Endodermal cell (in vitro differentiated cells): ENCODE results near the gene CACNA2D1. TPM values are rescaled to one million over a fixed set of nuclear protein-coding genes. Genes with fewer than 3 reads are reported as not detected.

Experiments used
- DNase-seq: peaks from one replicate; pipeline ENCODE4 v3.0.0-alpha.2; 2017
- H3K27ac ChIP-seq: 2 replicates; pipeline ENCODE4 v1.5.1; 2013; ENCODE audit warnings: mild to moderate bottlenecking, low read depth, low read length, moderate library complexity
- H3K27me3 ChIP-seq: 2 replicates; pipeline ENCODE4 v1.6.1; 2013; ENCODE audit warnings: mild to moderate bottlenecking, low read length, moderate library complexity; ENCODE audit not compliant: insufficient read depth, control insufficient read depth, poor library complexity, severe bottlenecking
- H3K36me3 ChIP-seq: 2 replicates; pipeline ENCODE4 v1.7.0; 2013; ENCODE audit warnings: mild to moderate bottlenecking, low read length, moderate library complexity; ENCODE audit not compliant: control insufficient read depth, insufficient read depth
- H3K4me1 ChIP-seq: one replicate; pipeline ENCODE4 v1.7.0; 2013; ENCODE audit warnings: low read length; ENCODE audit not compliant: control insufficient read depth, insufficient read depth
- H3K4me3 ChIP-seq: 2 replicates; pipeline ENCODE4 v1.5.1; 2013; ENCODE audit warnings: mild to moderate bottlenecking, low read length, moderate library complexity
- H3K9ac ChIP-seq: 2 replicates; pipeline ENCODE4 v1.6.1; 2013; ENCODE audit warnings: mild to moderate bottlenecking, low read length, moderate library complexity; ENCODE audit not compliant: poor library complexity, severe bottlenecking; ENCODE audit errors: extremely low read depth
- H3K9me3 ChIP-seq: 2 replicates; pipeline ENCODE4 v1.6.1; 2013; ENCODE audit warnings: mild to moderate bottlenecking, low read length, moderate library complexity; ENCODE audit not compliant: control insufficient read depth
- H3K27ac Mint-ChIP-seq: 2 replicates; pipeline ENCODE4 v1.8.0; 2020; ENCODE audit warnings: mixed read lengths
- H3K27me3 Mint-ChIP-seq: 2 replicates; pipeline ENCODE4 v1.8.0; 2021; ENCODE audit warnings: mild to moderate bottlenecking, mixed read lengths; ENCODE audit not compliant: insufficient read depth
- H3K36me3 Mint-ChIP-seq: 2 replicates; pipeline ENCODE4 v1.8.0; 2020; ENCODE audit warnings: low read depth, mixed read lengths
- H3K4me1 Mint-ChIP-seq: 2 replicates; pipeline ENCODE4 v1.8.0; 2020; ENCODE audit warnings: mixed read lengths
- H3K4me3 Mint-ChIP-seq: 2 replicates; pipeline ENCODE4 v1.8.0; 2020; ENCODE audit warnings: mild to moderate bottlenecking, moderate library complexity, mixed read lengths
- H3K9me3 Mint-ChIP-seq: 2 replicates; pipeline ENCODE4 v1.8.0; 2020; ENCODE audit warnings: mild to moderate bottlenecking, mixed read lengths
- WGBS, 2 experiments: methylation state at CpG; one replicate each; pipeline versions ENCODE4 v1.1.5 to v1.1.7; 2013; ENCODE audit warnings: missing lambda C conversion rate in 2 of 2, mixed read lengths in 1 of 2; ENCODE audit not compliant: insufficient coverage in 1 of 2, insufficient read length in 1 of 2; 5-methylcytosine and 5-hydroxymethylcytosine counted together
- total RNA-seq, 2 donors: library from RNA; stranded (reverse); fragmentation: NEBNext Ultra II Directional in 1 of 2; extraction: Animal tissue kit (Norgen Biotek cat#: 25700) in 1 of 2; gene quantifications; 2 replicates in 1 of 2; 3 replicates in 1 of 2; pipeline ENCODE4 v1.2.1, GENCODE V29; 2021
- TF ChIP-seq, protein P1 (sequence below): fragments of 200-600 bp; sonication (generic); conservative IDR thresholded peaks from 2 replicates; pipeline ENCODE4 v1.5.0; 2021; ENCODE audit warnings: antibody characterized with exemption, mild to moderate bottlenecking

CACNA2D1 gene
- total RNA-seq, 2 donors from 2014 or later: 16.9 to 26.8 TPM

DNA sequence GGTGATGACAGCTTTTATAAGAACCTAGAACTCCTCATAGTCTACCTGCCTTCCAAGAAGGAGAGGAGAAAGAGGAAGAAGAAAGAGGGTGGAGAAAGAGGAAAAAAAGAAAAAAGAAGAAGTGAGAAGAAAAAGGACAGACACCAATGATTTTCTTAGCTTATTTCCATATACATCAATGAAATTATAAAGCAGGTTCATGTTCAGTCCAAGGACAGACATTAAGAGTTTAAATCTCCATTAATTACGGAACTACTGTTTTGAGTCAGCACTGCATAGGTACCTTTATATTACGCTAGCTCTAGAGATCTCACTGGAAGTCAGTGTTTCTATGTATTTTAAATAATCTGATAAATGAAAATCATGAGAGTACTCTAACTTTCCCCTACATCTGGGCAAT, 364.8 kb downstream of the CACNA2D1 start:
- Mint-ChIP-seq H3K36me3 (peaks cover 5% of the 10 kb centered on the region), H3K9me3 (no peaks in the 10 kb centered on the region), H3K4me1 (no peaks in the 10 kb centered on the region), H3K27me3 (no peaks in the 10 kb centered on the region), H3K4me3 (no peak overlapping the region), H3K27ac (no peak overlapping the region)
- no peak for DNase-seq
- peaks cover 4% of the 10 kb centered on the region for H3K36me3 ChIP-seq
- no peaks in the 10 kb centered on the region for H3K27me3 ChIP-seq
- TF ChIP-seq, protein P1, sequence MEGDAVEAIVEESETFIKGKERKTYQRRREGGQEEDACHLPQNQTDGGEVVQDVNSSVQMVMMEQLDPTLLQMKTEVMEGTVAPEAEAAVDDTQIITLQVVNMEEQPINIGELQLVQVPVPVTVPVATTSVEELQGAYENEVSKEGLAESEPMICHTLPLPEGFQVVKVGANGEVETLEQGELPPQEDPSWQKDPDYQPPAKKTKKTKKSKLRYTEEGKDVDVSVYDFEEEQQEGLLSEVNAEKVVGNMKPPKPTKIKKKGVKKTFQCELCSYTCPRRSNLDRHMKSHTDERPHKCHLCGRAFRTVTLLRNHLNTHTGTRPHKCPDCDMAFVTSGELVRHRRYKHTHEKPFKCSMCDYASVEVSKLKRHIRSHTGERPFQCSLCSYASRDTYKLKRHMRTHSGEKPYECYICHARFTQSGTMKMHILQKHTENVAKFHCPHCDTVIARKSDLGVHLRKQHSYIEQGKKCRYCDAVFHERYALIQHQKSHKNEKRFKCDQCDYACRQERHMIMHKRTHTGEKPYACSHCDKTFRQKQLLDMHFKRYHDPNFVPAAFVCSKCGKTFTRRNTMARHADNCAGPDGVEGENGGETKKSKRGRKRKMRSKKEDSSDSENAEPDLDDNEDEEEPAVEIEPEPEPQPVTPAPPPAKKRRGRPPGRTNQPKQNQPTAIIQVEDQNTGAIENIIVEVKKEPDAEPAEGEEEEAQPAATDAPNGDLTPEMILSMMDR: no peak
- no peak overlapping the region for H3K27ac ChIP-seq
- H3K4me3 ChIP-seq: no peak overlapping the region
- H3K4me1 ChIP-seq: no peaks in the 10 kb centered on the region
- WGBS, 2 experiments: 94 to 100% methylated on average over 1 to 2 of the region's 2 CpGs
- H3K9ac ChIP-seq: no peak overlapping the region
- no peaks in the 10 kb centered on the region for H3K9me3 ChIP-seq

DNA sequence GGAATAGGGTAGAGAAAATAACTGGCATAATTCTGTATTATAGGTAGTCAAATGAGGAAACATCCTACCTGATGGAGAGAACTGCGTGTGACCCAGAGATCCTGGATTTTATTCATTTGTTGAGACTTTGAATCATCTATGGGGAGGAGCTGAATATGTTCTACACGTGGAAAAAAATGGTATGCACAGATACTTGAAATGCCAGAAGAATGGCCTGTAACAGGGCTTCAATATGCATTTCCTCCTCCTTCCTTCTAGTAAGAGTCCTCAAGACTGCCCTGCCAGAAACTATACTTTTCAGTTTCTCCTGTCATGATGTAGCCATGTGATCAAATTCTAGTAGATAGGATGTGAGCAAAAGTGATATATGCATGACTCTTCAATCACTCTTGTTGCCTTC, 372.1 kb downstream of the CACNA2D1 start:
- Histone ChIP-seq H3K9me3 (no peaks in the 10 kb centered on the region), H3K4me3 (no peak overlapping the region), H3K4me1 (no peaks in the 10 kb centered on the region), H3K36me3 (no peaks in the 10 kb centered on the region), H3K27me3 (no peaks in the 10 kb centered on the region), H3K27ac (no peak overlapping the region), H3K9ac (no peak overlapping the region)
- H3K4me3 Mint-ChIP-seq: no peak overlapping the region
- H3K9me3 Mint-ChIP-seq: no peaks in the 10 kb centered on the region
- WGBS, 2 experiments: 83 to 92% methylated on average over 2 of the region's 2 CpGs
- TF ChIP-seq, protein P1: no peak
- no peaks in the 10 kb centered on the region for H3K27me3 Mint-ChIP-seq
- no peaks in the 10 kb centered on the region for H3K36me3 Mint-ChIP-seq
- H3K27ac Mint-ChIP-seq: no peak overlapping the region
- no peaks in the 10 kb centered on the region for H3K4me1 Mint-ChIP-seq
- DNase-seq: no peak

DNA sequence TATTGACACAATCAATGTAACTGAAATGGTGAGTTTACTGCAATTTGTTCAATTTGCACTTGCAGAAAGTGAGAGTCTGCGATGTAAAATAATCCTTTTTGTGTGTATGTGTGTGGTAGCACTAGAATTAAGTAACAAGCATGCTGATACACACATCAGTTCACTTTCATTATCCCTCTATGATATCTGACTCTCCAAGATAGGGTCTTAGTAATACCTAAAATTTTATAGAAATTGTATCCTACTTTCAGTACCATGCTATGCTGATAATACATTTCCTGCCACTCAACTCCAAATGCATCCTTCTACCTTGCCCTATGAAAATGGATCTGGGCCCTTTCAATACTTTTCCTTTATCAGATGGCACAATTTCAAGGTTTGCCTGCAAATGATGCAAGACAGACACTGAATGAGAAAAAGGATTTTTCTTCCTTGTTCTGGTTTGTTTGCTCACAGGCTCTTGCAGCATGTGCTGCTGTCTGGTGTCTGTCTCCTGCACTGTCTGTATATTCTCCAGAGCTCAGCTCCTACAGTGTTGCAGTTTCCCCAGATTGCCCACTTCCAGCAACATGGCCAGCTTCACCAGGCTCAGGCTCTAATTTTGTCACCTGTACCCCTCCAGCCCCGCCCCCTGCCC, 375.8 kb downstream of the CACNA2D1 start:
- H3K27me3 ChIP-seq: no peaks in the 10 kb centered on the region
- H3K9me3 Mint-ChIP-seq: no peaks in the 10 kb centered on the region
- H3K27ac Mint-ChIP-seq: no peak overlapping the region
- TF ChIP-seq, protein P1: no peak
- no peaks in the 10 kb centered on the region for H3K27me3 Mint-ChIP-seq
- no peak overlapping the region for H3K4me3 Mint-ChIP-seq
- no peaks in the 10 kb centered on the region for H3K36me3 Mint-ChIP-seq
- no peak overlapping the region for H3K27ac ChIP-seq
- DNase-seq: no peak
- 100% methylated on average over 2 of the region's 2 CpGs; no CpG with 5 or more reads in 1 of the 2 experiments for WGBS, 2 experiments
- no peak overlapping the region for H3K9ac ChIP-seq
- H3K36me3 ChIP-seq: no peaks in the 10 kb centered on the region
- no peaks in the 10 kb centered on the region for H3K4me1 ChIP-seq
- H3K4me3 ChIP-seq: no peak overlapping the region
- H3K4me1 Mint-ChIP-seq: no peaks in the 10 kb centered on the region
- no peaks in the 10 kb centered on the region for H3K9me3 ChIP-seq
